Nasal cavity respiratory epithelium epithelial cell of viscerocranial mucosa (primary cell): ENCODE results near the gene PUS3. TPM values are rescaled to one million over a fixed set of nuclear protein-coding genes. Genes with fewer than 3 reads are reported as not detected.

Source experiments
- total RNA-seq: library from RNA; depleted of rRNA; stranded (reverse); fragments of >200 nt; gene quantifications from 2 replicates; pipeline ENCODE4 v1.2.3, GENCODE V29; 2014

PUS3 gene, protein sequence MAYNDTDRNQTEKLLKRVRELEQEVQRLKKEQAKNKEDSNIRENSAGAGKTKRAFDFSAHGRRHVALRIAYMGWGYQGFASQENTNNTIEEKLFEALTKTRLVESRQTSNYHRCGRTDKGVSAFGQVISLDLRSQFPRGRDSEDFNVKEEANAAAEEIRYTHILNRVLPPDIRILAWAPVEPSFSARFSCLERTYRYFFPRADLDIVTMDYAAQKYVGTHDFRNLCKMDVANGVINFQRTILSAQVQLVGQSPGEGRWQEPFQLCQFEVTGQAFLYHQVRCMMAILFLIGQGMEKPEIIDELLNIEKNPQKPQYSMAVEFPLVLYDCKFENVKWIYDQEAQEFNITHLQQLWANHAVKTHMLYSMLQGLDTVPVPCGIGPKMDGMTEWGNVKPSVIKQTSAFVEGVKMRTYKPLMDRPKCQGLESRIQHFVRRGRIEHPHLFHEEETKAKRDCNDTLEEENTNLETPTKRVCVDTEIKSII
- 17.3 and 19.8 TPM in 2 replicates for total RNA-seq

DNA sequence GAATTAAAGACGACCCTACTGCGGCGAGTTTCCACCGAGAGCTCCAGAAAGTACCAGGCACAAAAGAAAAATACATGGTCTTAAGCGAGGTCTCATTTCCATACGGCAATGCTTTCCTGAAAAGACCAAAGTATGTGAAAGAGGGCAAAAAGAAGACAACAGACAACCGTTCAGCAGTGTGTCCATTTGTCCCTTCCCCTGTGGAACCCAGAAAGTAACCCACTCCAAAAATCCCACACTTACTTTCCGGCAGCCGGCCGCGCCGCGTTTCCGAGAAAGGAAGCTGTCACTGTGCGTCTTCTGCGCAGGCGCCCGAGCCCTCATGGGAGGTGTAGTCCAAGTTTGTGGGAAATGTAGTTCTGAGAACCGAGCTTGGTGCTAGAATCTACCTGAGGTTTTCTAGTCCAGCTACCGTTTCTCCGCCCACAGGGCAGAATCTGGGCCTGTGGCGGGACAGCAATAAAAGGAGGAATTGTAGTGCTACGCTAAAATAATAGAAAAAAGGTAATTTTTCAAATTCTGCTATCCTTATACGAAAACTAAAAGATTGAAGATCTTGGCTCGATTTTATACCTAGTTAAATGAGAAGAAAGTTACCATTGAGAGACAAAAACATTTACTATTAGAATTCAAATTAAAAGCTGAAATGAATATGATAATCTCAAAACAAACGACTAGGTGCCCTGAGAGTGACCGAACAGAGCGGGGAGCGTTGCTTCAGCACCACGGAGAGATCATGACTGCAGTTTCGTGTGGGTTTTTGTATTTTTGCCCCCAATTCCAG is at the start of gene PUS3:
TSS of gene PUS3 (minus strand) at position 280 of the 784 bp plus-strand sequence. CDS start 6,922 bp downstream, outside the sequence.

GRCh38 chr11:125945797-125946520 is 43.0 kb upstream of the PUS3 start, which contains the start of gene VSIG10L2:
TSS of gene VSIG10L2 (plus strand) at chr11:125946044. CDS start at chr11:125946056, 12 bp downstream.

GRCh38 chr11:125903711-125904659 is 979 bp upstream of the PUS3 start, which contains the start of gene DDX25:
TSS of gene DDX25 (plus strand) at chr11:125904508. CDS start at chr11:125904518, 10 bp downstream.

GRCh38 chr11:125887373-125888324 is 15.4 kb downstream of the PUS3 start, which contains the start of gene HYLS1:
TSS of gene HYLS1 (plus strand) at chr11:125887668. CDS start at chr11:125899369, 11,701 bp downstream.

Other genes starting within 250 kb of the PUS3 start
- not detected in 2 replicates for gene ACRV1, start 222.4 kb downstream of the PUS3 start, total RNA-seq
- not detected in 2 replicates for gene PATE1, start 156.9 kb downstream of the PUS3 start, total RNA-seq
- gene PATE2, start 124.4 kb downstream of the PUS3 start, total RNA-seq: not detected in 2 replicates
- gene PATE3, start 115.1 kb downstream of the PUS3 start, total RNA-seq: not detected in 2 replicates
- not detected in 2 replicates for gene PATE4, start 69.9 kb downstream of the PUS3 start, total RNA-seq
- 1.9 and 3.1 TPM in 2 replicates for gene HYLS1, start 15.5 kb downstream of the PUS3 start, total RNA-seq
- under 0.01 TPM in 1 of 2 replicates, not detected in the other for gene DDX25, start 1.3 kb upstream of the PUS3 start, total RNA-seq
- gene VSIG10L2, start 42.8 kb upstream of the PUS3 start, total RNA-seq: under 0.01 and 0.14 TPM in 2 replicates
- 2.1 and 5.3 TPM in 2 replicates for gene CDON, start 159.7 kb upstream of the PUS3 start, total RNA-seq